ENCODE results near the gene TMEM179. TPM values are rescaled to one million over a fixed set of nuclear protein-coding genes. Genes with fewer than 3 reads are reported as not detected.

The TMEM179 gene
- total and polyA plus RNA-seq, 2 donors (not counting 1 experiment from before 2014, with no cell fraction given): not detected

GRCh38 chr14:104547998-104548700 is 56.4 kb downstream of the TMEM179 start:
- H3K27me3 Mint-ChIP-seq: peaks cover 29% of the 10 kb centered on the region
- peaks cover 0 to 10% (median 2%) of the 10 kb centered on the region in 4 experiments for H3K27me3 ChIP-seq (replicated peaks in 1 of 4; ENCODE audit: control extremely low read depth in 1 of 4, control insufficient read depth in 3 of 4, insufficient read depth in 4 of 4, low read length in 3 of 4)
- no peaks in the 10 kb centered on the region for H3K4me1 Mint-ChIP-seq
- no peaks in the 10 kb centered on the region for H3K79me2 ChIP-seq (ENCODE audit: control insufficient read depth, insufficient read depth, low read length)
- intact Hi-C loops (cut with micrococcal nuclease): no loop called here
- H3K9ac ChIP-seq (ENCODE audit: low read length): no peak overlapping the region
- H3K36me3 ChIP-seq (replicated peaks in 1 of 2; ENCODE audit: control extremely low read depth in 1 of 2, control insufficient read depth in 1 of 2, extremely low read depth in 1 of 2, insufficient read depth in 2 of 2, low read length in 1 of 2): no peaks in the 10 kb centered on the region
- ChIA-PET CTCF (interaction anchor here (0.8 kb wide), 1 partner anchor 174 kb away, joined by 3 read pairs; no protein-coding TSS in a partner anchor), POLR2A (no interaction called here)
- H3K27ac Mint-ChIP-seq: no peak overlapping the region
- H2AFZ ChIP-seq (ENCODE audit: insufficient read depth, low read depth, low read length, poor library complexity, severe bottlenecking): no peak overlapping the region
- no peak for DNase-seq
- no peak overlapping the region for H3K4me3 ChIP-seq (ENCODE audit: control extremely low read depth in 1 of 5, extremely low read depth in 1 of 5, insufficient read depth in 1 of 5, low read depth in 2 of 5, low read length in 4 of 5)
- no peak overlapping the region for H3K4me3 Mint-ChIP-seq
- TF ChIP-seq CTCF (IDR thresholded peaks at IDR 0.05) (no peak), EZH2 (IDR thresholded peaks at IDR 0.05; ENCODE audit: borderline replicate concordance, insufficient read depth, low read depth, low read length, poor library complexity, severe bottlenecking) (no peak)
- ATAC-seq (ENCODE audit: low read depth): no peak
- H3K9me3 ChIP-seq (ENCODE audit: control extremely low read depth in 1 of 3, control insufficient read depth in 2 of 3, insufficient read depth in 1 of 3, low read length in 2 of 3): peaks cover 0 to 9% (median 0%) of the 10 kb centered on the region in 3 donors
- H4K20me1 ChIP-seq (ENCODE audit: control insufficient read depth, insufficient read depth, low read length, poor library complexity, severe bottlenecking): no peaks in the 10 kb centered on the region
- WGBS (ENCODE audit: insufficient coverage): 75% methylated on average over 7 of the region's 14 CpGs
- H3K4me2 ChIP-seq (replicated peaks; ENCODE audit: low read depth, low read length, poor library complexity, severe bottlenecking): no peak overlapping the region
- H3K27ac ChIP-seq (ENCODE audit: low read length in 2 of 2): no peak overlapping the region
- no peaks in the 10 kb centered on the region for H3K4me1 ChIP-seq (ENCODE audit: control insufficient read depth in 2 of 2, insufficient read depth in 2 of 2, low read length in 2 of 2)
- H3K9me3 Mint-ChIP-seq (ENCODE audit: insufficient read depth): peaks cover 2% of the 10 kb centered on the region

- peaks cover 0 to 10% (median 2%) of the 10 kb centered on the region in 4 experiments for H3K27me3 ChIP-seq (replicated peaks in 1 of 4; ENCODE audit: control extremely low read depth in 1 of 4, control insufficient read depth in 3 of 4, insufficient read depth in 4 of 4, low read length in 3 of 4)
- H2AFZ ChIP-seq (ENCODE audit: insufficient read depth, low read depth, low read length, poor library complexity, severe bottlenecking): no peak overlapping the region
- H3K27ac ChIP-seq (ENCODE audit: low read length in 2 of 2): no peak overlapping the region
- H3K36me3 ChIP-seq (replicated peaks in 1 of 2; ENCODE audit: control extremely low read depth in 1 of 2, control insufficient read depth in 1 of 2, extremely low read depth in 1 of 2, insufficient read depth in 2 of 2, low read length in 1 of 2): no peaks in the 10 kb centered on the region
- TF ChIP-seq EZH2 (IDR thresholded peaks at IDR 0.05; ENCODE audit: borderline replicate concordance, insufficient read depth, low read depth, low read length, poor library complexity, severe bottlenecking): no peak
- TF ChIP-seq CTCF (IDR thresholded peaks at IDR 0.05): no peak
- ATAC-seq (ENCODE audit: low read depth): no peak
- H3K4me2 ChIP-seq (replicated peaks; ENCODE audit: low read depth, low read length, poor library complexity, severe bottlenecking): no peak overlapping the region
- WGBS (ENCODE audit: insufficient coverage): 88% methylated on average over 16 of the region's 18 CpGs
- H3K27ac Mint-ChIP-seq: no peak overlapping the region
- no peak overlapping the region for H3K4me3 ChIP-seq (ENCODE audit: control extremely low read depth in 1 of 5, extremely low read depth in 1 of 5, insufficient read depth in 1 of 5, low read depth in 2 of 5, low read length in 4 of 5)
- peaks cover 30% of the 10 kb centered on the region for H3K27me3 Mint-ChIP-seq
- H4K20me1 ChIP-seq (ENCODE audit: control insufficient read depth, insufficient read depth, low read length, poor library complexity, severe bottlenecking): no peaks in the 10 kb centered on the region
- ChIA-PET CTCF (interaction anchor here (0.8 kb wide), 1 partner anchor 175 kb away, joined by 3 read pairs; no protein-coding TSS in a partner anchor), POLR2A (no interaction called here)
- no peaks in the 10 kb centered on the region for H3K4me1 ChIP-seq (ENCODE audit: control insufficient read depth in 2 of 2, insufficient read depth in 2 of 2, low read length in 2 of 2)
- peaks cover 0 to 9% (median 0%) of the 10 kb centered on the region in 3 donors for H3K9me3 ChIP-seq (ENCODE audit: control extremely low read depth in 1 of 3, control insufficient read depth in 2 of 3, insufficient read depth in 1 of 3, low read length in 2 of 3)
- intact Hi-C loops (cut with micrococcal nuclease): no loop called here
- H3K9ac ChIP-seq (ENCODE audit: low read length): no peak overlapping the region
- no peaks in the 10 kb centered on the region for H3K79me2 ChIP-seq (ENCODE audit: control insufficient read depth, insufficient read depth, low read length)
- no peak overlapping the region for H3K4me3 Mint-ChIP-seq
- no peak for DNase-seq
- H3K9me3 Mint-ChIP-seq (ENCODE audit: insufficient read depth): peaks cover 2% of the 10 kb centered on the region
- H3K4me1 Mint-ChIP-seq: no peaks in the 10 kb centered on the region
These were observed 57.1 kb downstream of the TMEM179 start for GRCh38 chr14:104547310-104547997.

All from B cell (primary cell).